Measurements from ENCODE around the gene RC3H1. TPM values are rescaled to one million over a fixed set of nuclear protein-coding genes. Genes with fewer than 3 reads are reported as not detected.

Gene RC3H1
- total RNA-seq, 1 experiment from 2014 or later: 8.8 TPM

GRCh38 chr1:173887627-173888026 is 134.5 kb downstream of the RC3H1 start:
- no peak for DNase-seq (ENCODE audit: low spot score)

DNA sequence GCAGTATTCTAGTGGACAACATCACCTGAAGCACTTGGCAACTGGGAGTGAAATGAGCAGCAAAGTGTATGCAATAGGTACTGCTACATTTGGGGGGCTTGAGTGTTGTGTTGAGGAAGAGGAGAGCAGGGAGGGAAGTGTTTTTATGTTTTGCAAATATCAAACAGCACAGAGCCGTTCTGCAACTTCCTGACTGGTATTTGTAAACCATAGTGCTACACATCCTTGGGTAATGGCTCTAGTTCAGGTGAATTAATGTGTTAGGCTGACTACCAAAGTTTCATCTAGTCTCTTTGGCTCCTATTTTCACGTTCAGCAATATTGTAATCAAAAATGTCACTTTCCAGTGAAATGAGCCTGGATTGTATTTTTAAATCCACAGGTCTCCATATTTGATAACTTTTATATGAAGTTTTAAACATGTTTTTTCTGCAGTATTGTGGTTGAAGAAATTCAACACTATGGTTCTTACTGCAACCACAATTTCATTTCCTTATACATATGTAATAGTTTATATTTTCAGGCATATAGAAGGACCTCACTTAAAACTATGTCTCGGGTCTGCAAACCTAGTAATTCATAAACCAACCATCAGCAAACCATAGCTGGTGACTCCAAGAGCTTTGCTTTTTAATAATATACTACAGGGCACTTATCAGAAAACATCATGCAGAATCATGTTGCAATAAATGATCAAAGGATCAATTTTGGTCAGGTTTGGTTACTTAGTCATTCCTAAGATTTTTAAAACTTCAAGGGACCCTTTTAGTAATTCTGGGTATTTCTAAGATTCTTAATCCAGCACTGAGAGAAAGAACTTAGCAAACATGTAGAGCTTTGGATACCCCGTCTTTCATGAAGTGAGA is 135.2 kb downstream of the RC3H1 start:
- no peak for DNase-seq (ENCODE audit: low spot score)

DNA sequence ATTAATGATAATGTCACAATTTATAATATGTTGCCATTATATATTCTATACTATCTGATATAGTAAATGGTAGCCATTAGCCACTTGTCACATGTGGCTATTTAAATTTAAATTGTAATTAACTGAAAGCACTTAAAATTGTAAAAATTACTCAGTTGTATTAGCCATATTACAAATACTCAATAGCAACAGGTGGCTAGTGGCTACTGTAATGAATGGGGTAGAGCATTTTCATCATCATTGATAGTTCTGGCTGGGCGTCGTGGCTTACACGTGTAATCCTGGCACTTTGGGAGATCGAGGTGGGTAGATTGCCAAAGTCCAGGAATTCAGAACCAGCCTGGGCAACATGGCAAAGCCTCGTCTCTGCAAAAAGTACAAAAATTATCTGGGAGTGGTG is 137.5 kb downstream of the RC3H1 start:
- no peak for DNase-seq (ENCODE audit: low spot score)

Other genes starting within 250 kb of the RC3H1 start
- gene DARS2, start 197.7 kb downstream of the RC3H1 start, total RNA-seq (2014; rRNA removed; shearing (Covaris generic)): 24.7 and 27.8 TPM in 2 replicates
- gene CENPL, start 197.5 kb downstream of the RC3H1 start, total RNA-seq (2014; rRNA removed; shearing (Covaris generic)): 25.0 and 27.6 TPM in 2 replicates
- gene GAS5, start 154.4 kb downstream of the RC3H1 start, total RNA-seq (2014; rRNA removed; shearing (Covaris generic)): 335 and 341 TPM in 2 replicates
- 2.0 and 2.3 TPM in 2 replicates for gene ZBTB37, start 154.0 kb downstream of the RC3H1 start, total RNA-seq (2014; rRNA removed; shearing (Covaris generic))
- gene SERPINC1, start 105.0 kb downstream of the RC3H1 start, total RNA-seq (2014; rRNA removed; shearing (Covaris generic)): not detected in 2 replicates
- gene RABGAP1L, start 137.2 kb upstream of the RC3H1 start, total RNA-seq (2014; rRNA removed; shearing (Covaris generic)): 10.8 and 12.7 TPM in 2 replicates